Calu3 (cell line): Measurements from ENCODE around the gene MAP1S. TPM values are rescaled to one million over a fixed set of nuclear protein-coding genes. Genes with fewer than 3 reads are reported as not detected.
A peak's percentile ranks its signal among the peaks of the same experiment; 100 is the strongest.
"Not testable (repeated sequence)": the region's sequence is repeated elsewhere in the genome, so short reads cannot be mapped to it uniquely, and the experiment has no call there.

Source experiments
- BruUV-seq: library from RNA; stranded (reverse); fragments of 400-500 nt; replicated peaks from 2 replicates; lab custom pipeline; 2021; lab: Mats Ljungman, UMichigan
- CTCF ChIA-PET: fragments of 300-600 bp; sonication (Branson Sonifier 250); formaldehyde crosslinking; loops from one replicate; lab custom pipeline; 2022; ENCODE audit warnings: antibody characterized with exemption; lab: Charles Lee
- DNase-seq: peaks from one replicate; pipeline ENCODE4 v3.0.0; 2022
- H3K27ac Mint-ChIP-seq: one replicate; pipeline ENCODE4 v1.8.0; 2022; ENCODE audit warnings: mixed read lengths; ENCODE audit not compliant: unreplicated experiment
- H3K27me3 Mint-ChIP-seq: one replicate; pipeline ENCODE4 v1.8.0; 2022; ENCODE audit warnings: mixed read lengths; ENCODE audit not compliant: unreplicated experiment
- H3K36me3 Mint-ChIP-seq: one replicate; pipeline ENCODE4 v1.8.0; 2022; ENCODE audit warnings: mild to moderate bottlenecking, moderate library complexity, mixed read lengths; ENCODE audit not compliant: insufficient read depth, unreplicated experiment
- H3K4me1 Mint-ChIP-seq: one replicate; pipeline ENCODE4 v1.8.0; 2022; ENCODE audit warnings: mild to moderate bottlenecking, low read depth, mixed read lengths; ENCODE audit not compliant: unreplicated experiment
- H3K4me3 Mint-ChIP-seq: one replicate; pipeline ENCODE4 v1.8.0; 2022; ENCODE audit warnings: mild to moderate bottlenecking, low read depth, moderate library complexity, mixed read lengths; ENCODE audit not compliant: unreplicated experiment
- H3K9me3 Mint-ChIP-seq: one replicate; pipeline ENCODE4 v1.8.0; 2022; ENCODE audit warnings: low read depth, mixed read lengths; ENCODE audit not compliant: unreplicated experiment
- intact Hi-C: fragments of 100-400 bp; cut with micrococcal nuclease; formaldehyde crosslinking; loops from one replicate; pipeline ENCODE4 v1.10.0; 2022; ENCODE audit not compliant: unreplicated experiment
- total RNA-seq: library from RNA; stranded (reverse); gene quantifications from 2 replicates; pipeline ENCODE4 v1.2.3, GENCODE V29; 2022
- TF ChIP-seq, protein P1 (sequence below): fragments of 200-600 bp; IDR thresholded peaks from one replicate; pipeline ENCODE4 v1.8.0; 2022; ENCODE audit warnings: antibody characterized with exemption; ENCODE audit not compliant: unreplicated experiment

The MAP1S gene
- total RNA-seq, 1 experiment from 2014 or later = 57.1 TPM

DNA sequence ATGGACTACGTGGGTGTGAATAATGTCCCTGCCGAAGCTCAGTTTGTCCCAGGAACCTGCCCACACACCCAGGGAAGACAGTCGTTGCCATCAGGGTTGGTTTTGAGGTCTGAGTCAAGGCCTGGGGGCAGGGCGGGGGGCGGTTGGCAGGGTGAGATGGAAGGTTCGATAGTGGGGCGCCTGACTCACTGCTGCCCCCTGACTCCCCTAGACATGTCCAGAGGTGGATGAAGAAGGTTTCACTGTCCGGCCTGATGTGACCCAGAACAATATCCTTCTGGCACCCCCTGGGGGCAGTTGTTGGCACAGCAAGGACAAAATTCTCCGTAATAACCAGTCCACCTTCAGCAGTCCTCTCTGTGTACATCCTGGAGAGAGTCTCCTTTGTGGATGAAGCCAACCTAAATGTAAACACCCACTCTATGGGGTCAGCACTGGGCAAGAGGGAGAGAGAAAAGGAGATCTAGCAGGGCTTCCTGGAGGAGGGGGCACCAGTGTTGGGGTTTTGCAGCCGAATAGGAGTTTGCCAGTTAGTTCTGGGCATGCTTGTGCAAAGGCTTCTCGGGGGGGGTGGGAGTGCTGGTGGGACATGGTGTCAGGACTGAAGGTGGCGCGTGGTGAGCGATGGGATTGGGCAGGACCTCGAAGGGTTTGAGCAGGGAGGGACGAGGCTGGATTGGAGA lies 56.1 kb downstream of the MAP1S start:
- H3K9me3 Mint-ChIP-seq = no peaks in the 10 kb centered on the region
- intact Hi-C loops = no loop called here
- H3K4me3 Mint-ChIP-seq = no peak overlapping the region
- H3K36me3 Mint-ChIP-seq = no peaks in the 10 kb centered on the region
- no peak overlapping the region for H3K27ac Mint-ChIP-seq
- TF ChIP-seq, protein P1, sequence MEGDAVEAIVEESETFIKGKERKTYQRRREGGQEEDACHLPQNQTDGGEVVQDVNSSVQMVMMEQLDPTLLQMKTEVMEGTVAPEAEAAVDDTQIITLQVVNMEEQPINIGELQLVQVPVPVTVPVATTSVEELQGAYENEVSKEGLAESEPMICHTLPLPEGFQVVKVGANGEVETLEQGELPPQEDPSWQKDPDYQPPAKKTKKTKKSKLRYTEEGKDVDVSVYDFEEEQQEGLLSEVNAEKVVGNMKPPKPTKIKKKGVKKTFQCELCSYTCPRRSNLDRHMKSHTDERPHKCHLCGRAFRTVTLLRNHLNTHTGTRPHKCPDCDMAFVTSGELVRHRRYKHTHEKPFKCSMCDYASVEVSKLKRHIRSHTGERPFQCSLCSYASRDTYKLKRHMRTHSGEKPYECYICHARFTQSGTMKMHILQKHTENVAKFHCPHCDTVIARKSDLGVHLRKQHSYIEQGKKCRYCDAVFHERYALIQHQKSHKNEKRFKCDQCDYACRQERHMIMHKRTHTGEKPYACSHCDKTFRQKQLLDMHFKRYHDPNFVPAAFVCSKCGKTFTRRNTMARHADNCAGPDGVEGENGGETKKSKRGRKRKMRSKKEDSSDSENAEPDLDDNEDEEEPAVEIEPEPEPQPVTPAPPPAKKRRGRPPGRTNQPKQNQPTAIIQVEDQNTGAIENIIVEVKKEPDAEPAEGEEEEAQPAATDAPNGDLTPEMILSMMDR = peak; percentile 76
- peaks cover 17% of the 10 kb centered on the region for H3K4me1 Mint-ChIP-seq
- DNase-seq = peak; percentile 75
- CTCF ChIA-PET = interaction anchor here (0.5 to 1.2 kb wide), 3 partner anchors 9 to 432 kb away, joined by 3 to 4 read pairs (median 4); partner anchors contain the start of gene B3GNT3
- peaks cover 11% of the 10 kb centered on the region for H3K27me3 Mint-ChIP-seq
- BruUV-seq = no TSS peak

DNA sequence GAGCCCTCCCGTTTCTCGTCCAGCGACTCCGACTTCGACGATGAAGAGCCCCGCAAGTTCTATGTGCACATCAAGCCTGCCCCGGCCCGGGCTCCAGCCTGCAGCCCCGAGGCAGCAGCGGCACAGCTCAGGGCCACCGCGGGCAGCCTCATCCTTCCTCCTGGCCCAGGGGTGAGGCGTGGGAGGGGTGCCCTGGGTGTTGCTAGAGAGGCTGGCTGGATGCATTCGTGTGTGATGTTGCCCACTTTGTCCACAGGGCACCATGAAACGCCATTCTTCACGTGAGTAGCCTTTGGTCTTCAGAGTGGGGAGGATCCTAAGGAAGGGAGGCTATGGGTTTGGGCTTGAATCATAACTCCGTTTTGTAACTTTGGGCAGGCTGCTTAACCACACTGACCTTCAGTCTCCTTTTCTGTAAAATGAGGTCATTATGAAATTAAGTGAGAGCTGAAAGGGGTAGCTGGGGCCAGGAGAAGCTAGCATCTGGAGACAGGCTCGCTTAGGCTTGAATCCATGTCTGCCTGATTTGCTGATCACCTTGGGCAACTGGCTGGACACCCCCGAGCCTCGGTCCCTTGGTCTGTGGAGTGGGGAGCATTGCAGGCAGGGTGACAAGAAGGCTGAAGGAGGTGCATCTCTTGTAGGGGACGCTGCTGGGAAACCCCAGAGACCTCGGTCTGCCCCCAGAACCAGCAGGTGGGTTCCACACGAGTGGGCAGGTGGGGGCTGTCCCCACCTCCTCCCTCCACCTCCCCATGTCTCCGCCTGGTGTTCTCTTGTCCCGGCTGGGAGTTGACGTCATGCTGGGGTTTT lies 56.9 kb downstream of the MAP1S start:
- CTCF ChIA-PET = interaction anchor here (0.6 to 1.2 kb wide), 4 partner anchors 10 to 191 kb away, joined by 3 to 4 read pairs (median 4); partner anchors contain the start of gene B3GNT3
- TF ChIP-seq, protein P1 = no peak
- Mint-ChIP-seq H3K36me3 (no peaks in the 10 kb centered on the region), H3K27me3 (peaks cover 11% of the 10 kb centered on the region), H3K27ac (no peak overlapping the region), H3K4me1 (peaks cover 17% of the 10 kb centered on the region), H3K9me3 (no peaks in the 10 kb centered on the region), H3K4me3 (no peak overlapping the region)
- DNase-seq = no peak
- intact Hi-C loops = no loop called here
- BruUV-seq = no TSS peak

DNA sequence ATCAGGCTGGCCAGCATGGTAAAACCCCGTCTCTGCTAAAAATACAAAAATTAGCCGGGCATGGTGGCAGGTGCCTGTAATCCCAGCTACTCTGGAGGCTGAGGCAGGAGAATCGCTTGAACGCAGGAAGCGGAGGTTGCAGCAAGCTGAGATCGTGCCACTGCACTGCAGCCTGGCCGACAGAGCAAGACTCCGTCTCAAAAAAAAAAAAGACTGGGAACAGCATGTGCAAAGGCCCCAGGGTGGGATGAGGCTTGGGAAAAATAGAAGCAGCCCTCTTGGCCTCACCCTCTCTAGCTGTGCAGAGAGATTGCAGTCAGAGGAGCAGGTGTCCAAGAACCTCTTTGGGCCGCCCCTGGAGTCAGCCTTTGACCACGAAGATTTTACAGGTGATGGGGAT lies 58.6 kb downstream of the MAP1S start:
- H3K27ac Mint-ChIP-seq, H3K4me3 Mint-ChIP-seq, H3K36me3 Mint-ChIP-seq, BruUV-seq, H3K9me3 Mint-ChIP-seq, intact Hi-C loops, DNase-seq: not testable (repeated sequence)
- CTCF ChIA-PET = interaction anchor here (0.6 kb wide), 1 partner anchor 53 kb away, joined by 9 read pairs; no protein-coding TSS in a partner anchor
- Mint-ChIP-seq H3K27me3 (peaks cover 11% of the 10 kb centered on the region), H3K4me1 (peaks cover 17% of the 10 kb centered on the region)

DNA sequence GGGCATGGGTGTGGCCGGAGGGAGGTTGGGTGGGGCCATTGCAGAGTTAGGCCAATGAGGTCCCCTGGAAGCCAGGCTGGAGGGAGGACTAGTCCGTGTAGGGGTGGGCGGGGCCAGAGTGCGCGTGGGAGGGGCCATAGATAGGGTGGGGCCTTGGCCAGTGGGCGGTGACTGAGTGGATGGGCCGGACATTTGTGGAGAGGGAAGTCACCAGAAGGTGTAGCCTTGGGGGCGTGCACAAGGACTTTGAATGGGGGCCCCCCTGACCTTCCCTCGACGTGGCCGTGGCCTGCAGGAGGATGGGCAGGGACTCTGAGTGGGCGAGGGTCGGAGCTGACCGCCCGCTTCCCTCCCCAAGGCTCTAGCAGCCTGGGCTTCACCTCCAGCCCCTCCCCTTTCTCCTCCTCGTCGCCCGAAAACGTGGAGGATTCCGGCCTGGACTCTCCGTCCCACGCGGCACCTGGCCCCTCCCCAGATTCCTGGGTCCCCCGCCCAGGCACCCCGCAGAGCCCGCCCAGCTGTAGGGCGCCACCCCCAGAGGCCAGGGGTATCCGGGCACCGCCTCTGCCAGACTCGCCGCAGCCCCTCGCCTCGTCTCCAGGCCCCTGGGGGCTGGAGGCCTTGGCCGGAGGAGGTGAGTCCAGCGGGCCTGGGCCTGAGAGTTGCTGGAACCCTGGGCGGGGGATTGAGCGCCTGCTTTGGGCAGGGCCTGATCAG lies 59.1 kb downstream of the MAP1S start:
- Mint-ChIP-seq H3K4me3 (no peak overlapping the region), H3K27me3 (peaks cover 11% of the 10 kb centered on the region), H3K9me3 (no peaks in the 10 kb centered on the region), H3K4me1 (peaks cover 17% of the 10 kb centered on the region), H3K36me3 (no peaks in the 10 kb centered on the region), H3K27ac (no peak overlapping the region)
- BruUV-seq = no TSS peak
- TF ChIP-seq, protein P1 = no peak
- CTCF ChIA-PET = no interaction called here
- no peak for DNase-seq
- intact Hi-C loops = no loop called here
